ENCODE data around the gene ARPIN. TPM values are rescaled to one million over a fixed set of nuclear protein-coding genes. Genes with fewer than 3 reads are reported as not detected.

Gene ARPIN
- total and polyA plus RNA-seq, 2 experiments from 2014 or later: 0.79 to 2.8 TPM

- TF ChIP-seq CTCF (conservative IDR thresholded peaks at IDR 0.05; ENCODE audit: low read depth in 2 of 2): no peak
- no peak for TF ChIP-seq CREB1 (CRISPR knock-in tag; IDR thresholded peaks at IDR 0.05; ENCODE audit: low read depth)
- no peak for TF ChIP-seq ZNF331 (CRISPR knock-in tag; IDR thresholded peaks at IDR 0.05; ENCODE audit: low read depth)
- no peak for TF ChIP-seq REST (IDR thresholded peaks at IDR 0.05; ENCODE audit: unreplicated experiment)
- no peak for TF ChIP-seq STAT1 (IDR thresholded peaks at IDR 0.05; ENCODE audit: unreplicated experiment)
- TF ChIP-seq POLR2AphosphoS5 (IDR thresholded peaks at IDR 0.05; ENCODE audit: low read depth): no peak
- no peak for TF ChIP-seq EZH2 (IDR thresholded peaks at IDR 0.05; ENCODE audit: low read depth, unreplicated experiment)
- no peak for TF ChIP-seq JUNB (IDR thresholded peaks at IDR 0.05; ENCODE audit: unreplicated experiment)
- no peak for TF ChIP-seq EZH2phosphoT487 (IDR thresholded peaks at IDR 0.05; ENCODE audit: unreplicated experiment)
Measured at GRCh38 chr15:89909611-89910010, 3.1 kb downstream of the ARPIN start (continued).

GRCh38 chr15:89908226-89908625, 4.5 kb downstream of the ARPIN start:
- no peaks in the 10 kb centered on the region for H3K36me3 ChIP-seq (ENCODE audit: insufficient read depth)
- ATAC-seq (no peak), DNase-seq (ENCODE audit: low spot score) (no peak)
- H3K27me3 Mint-ChIP-seq (ENCODE audit: insufficient read depth, low read depth, poor library complexity): peaks cover 10% of the 10 kb centered on the region
- peaks cover 4% of the 10 kb centered on the region for H3K4me1 ChIP-seq (ENCODE audit: insufficient read depth)
- H3K9me3 Mint-ChIP-seq: no peaks in the 10 kb centered on the region
- no peaks in the 10 kb centered on the region for H3K9me2 ChIP-seq (ENCODE audit: insufficient read depth)
- no peak overlapping the region for H2AFZ ChIP-seq
- H3K79me2 ChIP-seq (replicated peaks; ENCODE audit: insufficient read depth): no peaks in the 10 kb centered on the region
- no peaks in the 10 kb centered on the region for H4K20me1 ChIP-seq (replicated peaks; ENCODE audit: insufficient read depth)
- no peak overlapping the region for H3K4me3 Mint-ChIP-seq
- H3K27ac Mint-ChIP-seq: no peak overlapping the region
- no peak overlapping the region for H3K4me2 ChIP-seq
- no peaks in the 10 kb centered on the region for H3F3A ChIP-seq (replicated peaks; ENCODE audit: low read depth)
- no peaks in the 10 kb centered on the region; the same call in 2 of the 3 replicates for H3K36me3 Mint-ChIP-seq (ENCODE audit: low read depth)
- peaks cover 7% of the 10 kb centered on the region; the same call in 2 of the 3 replicates for H3K4me1 Mint-ChIP-seq
- no peak overlapping the region for H3K4me3 ChIP-seq
- no peak overlapping the region for H3K27ac ChIP-seq (ENCODE audit: low read depth)
- H3K27me3 ChIP-seq (ENCODE audit: insufficient read depth): peaks cover 12% of the 10 kb centered on the region
- TF ChIP-seq ZNF114 (CRISPR knock-in tag; IDR thresholded peaks at IDR 0.05): no peak
- TF ChIP-seq STAT1 (IDR thresholded peaks at IDR 0.05; ENCODE audit: unreplicated experiment): no peak
- TF ChIP-seq ETS1 (IDR thresholded peaks at IDR 0.05): no peak
- no peak for TF ChIP-seq ZNF331 (CRISPR knock-in tag; IDR thresholded peaks at IDR 0.05; ENCODE audit: low read depth)
- no peak for TF ChIP-seq ZNF462 (CRISPR knock-in tag; IDR thresholded peaks at IDR 0.05)
- no peak for TF ChIP-seq CREB1 (CRISPR knock-in tag; IDR thresholded peaks at IDR 0.05; ENCODE audit: low read depth)
- no peak for TF ChIP-seq NANOG (IDR thresholded peaks at IDR 0.05; ENCODE audit: borderline replicate concordance)
- no peak for TF ChIP-seq POLR2AphosphoS5 (IDR thresholded peaks at IDR 0.05; ENCODE audit: low read depth)
